Aorta (tissue), 5 donors: ENCODE measurements around the gene GALNT18. TPM values are rescaled to one million over a fixed set of nuclear protein-coding genes. Genes with fewer than 3 reads are reported as not detected.

ENCODE experiments used
- ATAC-seq: fragments of 200-7000 bp; cut with Tn5 transposase; one replicate; pipeline ENCODE4 v1.9.1; 2022; ENCODE audit warnings: moderate library complexity; ENCODE audit not compliant: low FRiP score
- DNase-seq, 2 donors: peaks; one replicate each; pipeline ENCODE4 v3.0.0-alpha.2; 2020
- H3K27ac ChIP-seq, 2 donors: one replicate each; pipeline ENCODE4 v1.5.1; 2013; ENCODE audit warnings: low read length in 2 of 2, mild to moderate bottlenecking in 2 of 2, moderate library complexity in 2 of 2, control low read depth in 1 of 2, inconsistent platforms in 1 of 2, low read depth in 1 of 2
- H3K27me3 ChIP-seq, 2 donors: one replicate each; pipeline ENCODE4 v1.6.1; 2013; ENCODE audit warnings: control low read depth in 1 of 2, low read length in 1 of 2, mild to moderate bottlenecking in 1 of 2, moderate library complexity in 1 of 2; ENCODE audit not compliant: insufficient read depth in 2 of 2, control insufficient read depth in 1 of 2
- H3K36me3 ChIP-seq, 2 donors: one replicate each; pipeline ENCODE4 v1.6.1; 2013; ENCODE audit warnings: control low read depth in 1 of 2, low read length in 1 of 2, mild to moderate bottlenecking in 1 of 2; ENCODE audit not compliant: insufficient read depth in 2 of 2, control insufficient read depth in 1 of 2
- H3K4me1 ChIP-seq, 2 donors: one replicate each; pipeline ENCODE4 v1.6.1; 2013; ENCODE audit warnings: low read length in 2 of 2, control low read depth in 1 of 2, mild to moderate bottlenecking in 1 of 2, moderate library complexity in 1 of 2; ENCODE audit not compliant: insufficient read depth in 2 of 2, control insufficient read depth in 1 of 2
- H3K4me3 ChIP-seq, 2 donors: one replicate each; pipeline ENCODE4 v1.5.1; 2013; ENCODE audit warnings: low read length in 2 of 2, control low read depth in 1 of 2, mild to moderate bottlenecking in 1 of 2
- H3K9me3 ChIP-seq: one replicate; pipeline ENCODE4 v1.6.1; 2013; ENCODE audit warnings: mild to moderate bottlenecking, low read length; ENCODE audit not compliant: control insufficient read depth
- WGBS, 2 donors: extraction: QIAGEN DNeasy Blood & Tissue Kit; methylation state at CpG; one replicate each; pipeline ENCODE4 v1.1.7; 2013; 5-methylcytosine and 5-hydroxymethylcytosine counted together
- intact Hi-C, 2 donors: fragments of 100-400 bp; cut with DNase I; formaldehyde crosslinking; loops; one replicate each; pipeline versions ENCODE4 v1.14.2 to v1.15.0; 2022
- polyA plus RNA-seq, 2 donors: library from polyadenylated mRNA; stranded (reverse); fragments of 200-250 nt; gene quantifications; one replicate each; pipeline ENCODE4 v1.2.3, GENCODE V29; 2013
- total RNA-seq, 2 donors: library from RNA; stranded (reverse); fragmentation: NEBNext Ultra II Directional; extraction: Animal tissue kit (Norgen Biotek cat#: 25700); gene quantifications; one replicate each; pipeline ENCODE4 v1.2.1, GENCODE V29; 2021
- donor health status: healthy with polysubstance abuse.
- donor health status: Bipolar disorder and iron deficiency.
- donor health status: DM: no; HTN: no; CAD: no.
- donor health status: DM: no; HTN: no; CAD: no.
- donor health status: DM: yes; HTN: yes; CAD: no.

Gene GALNT18
- total and polyA plus RNA-seq, 4 donors = 5.3 to 60.6 (median 21.4) TPM

- Histone ChIP-seq H3K4me3 (no peak overlapping the region), H3K27me3 (no peaks in the 10 kb centered on the region), H3K27ac (no peak overlapping the region), H3K9me3 (no peaks in the 10 kb centered on the region), H3K4me1 (peaks cover 0 to 9% of the 10 kb centered on the region in 2 donors), H3K36me3 (no peaks in the 10 kb centered on the region)
- intact Hi-C loops = no loop called here
- WGBS, 2 donors = 87 to 90% methylated on average over 12 of the region's 12 CpGs
- DNase-seq (no peak), ATAC-seq (no peak)
Measured at GRCh38 chr11:11478687-11479086, 143.1 kb downstream of the GALNT18 start.

DNA sequence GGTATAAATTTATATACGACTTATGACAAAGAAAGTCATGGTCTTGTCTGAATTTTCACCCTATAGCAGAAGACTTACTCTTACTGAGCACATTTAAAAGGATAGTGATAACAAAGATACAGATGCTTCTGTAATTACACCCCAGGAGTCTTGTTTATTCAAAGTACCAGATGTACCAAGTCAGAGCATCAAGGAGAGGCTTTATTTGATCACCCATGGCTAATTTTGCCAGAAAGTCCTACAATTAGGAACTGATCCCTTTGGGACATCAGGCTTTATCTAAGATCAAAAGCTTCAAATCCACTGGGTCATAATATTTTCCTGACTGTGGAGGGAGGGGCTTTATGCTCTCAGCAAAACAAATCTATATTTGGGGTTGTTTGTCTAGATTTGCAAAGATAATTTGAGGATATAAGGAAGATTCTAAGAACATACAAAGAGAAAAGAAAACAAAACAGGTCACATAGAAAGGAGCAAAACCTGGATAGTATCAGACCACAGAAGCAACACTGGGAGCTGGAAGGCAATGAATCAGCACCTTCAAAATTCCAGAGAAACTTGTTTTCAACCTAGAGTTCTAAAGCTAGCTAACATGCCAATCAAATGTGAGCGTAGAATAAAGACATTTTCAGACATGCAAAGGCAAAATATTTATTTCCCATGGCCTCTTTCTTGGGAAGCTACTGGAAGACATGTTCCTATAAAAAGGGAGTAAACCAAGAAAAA lies 143.9 kb downstream of the GALNT18 start:
- peaks cover 0 to 9% of the 10 kb centered on the region in 2 donors for H3K4me1 ChIP-seq
- ATAC-seq = no peak
- no peak overlapping the region for H3K27ac ChIP-seq
- no peaks in the 10 kb centered on the region for H3K27me3 ChIP-seq
- no peaks in the 10 kb centered on the region for H3K36me3 ChIP-seq
- WGBS, 2 donors = 46 to 72% methylated on average over 2 of the region's 2 CpGs
- no peak for DNase-seq
- H3K4me3 ChIP-seq = no peak overlapping the region
- no peaks in the 10 kb centered on the region for H3K9me3 ChIP-seq
- intact Hi-C loops = no loop called here

DNA sequence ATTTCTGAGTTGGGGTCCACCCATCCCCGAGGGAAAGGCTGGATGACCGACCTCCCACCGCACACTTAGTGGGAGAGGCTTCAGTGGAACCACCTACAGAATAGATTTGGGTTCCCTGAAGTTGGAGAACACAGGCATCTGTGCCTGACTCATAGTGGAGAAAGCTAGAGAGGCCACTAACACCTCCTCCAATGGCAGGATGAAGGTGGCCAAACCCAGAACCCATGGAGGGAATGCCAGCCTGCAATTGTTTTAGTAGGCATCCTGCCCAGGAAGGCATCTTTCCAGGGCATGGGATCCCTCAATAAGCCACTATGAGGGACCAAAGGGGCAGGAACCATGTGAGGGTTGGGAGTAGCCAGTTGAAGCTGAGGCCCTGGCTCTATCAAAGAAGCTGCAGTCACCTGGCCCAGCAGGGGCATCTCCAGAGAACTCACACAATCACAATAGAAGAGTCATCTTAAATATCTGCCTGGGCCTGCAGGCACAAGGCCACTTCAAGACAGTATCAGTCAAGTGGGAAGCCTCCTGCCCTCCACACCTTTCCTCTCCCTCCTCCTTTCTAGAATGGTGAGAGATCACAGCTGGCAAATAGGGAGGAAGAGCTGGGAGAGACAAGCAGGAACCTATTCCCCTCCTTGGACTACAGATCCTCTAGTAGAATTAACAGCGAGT lies 144.7 kb downstream of the GALNT18 start:
- Histone ChIP-seq H3K36me3 (no peaks in the 10 kb centered on the region), H3K27me3 (no peaks in the 10 kb centered on the region), H3K27ac (no peak overlapping the region), H3K4me3 (no peak overlapping the region), H3K9me3 (no peaks in the 10 kb centered on the region), H3K4me1 (peaks cover 0 to 9% of the 10 kb centered on the region in 2 donors)
- intact Hi-C loops = no loop called here
- 65 to 72% methylated on average over 4 of the region's 4 CpGs for WGBS, 2 donors
- DNase-seq (peak in 1 of 2 donors; percentile 57), ATAC-seq (peak; percentile 49)

DNA sequence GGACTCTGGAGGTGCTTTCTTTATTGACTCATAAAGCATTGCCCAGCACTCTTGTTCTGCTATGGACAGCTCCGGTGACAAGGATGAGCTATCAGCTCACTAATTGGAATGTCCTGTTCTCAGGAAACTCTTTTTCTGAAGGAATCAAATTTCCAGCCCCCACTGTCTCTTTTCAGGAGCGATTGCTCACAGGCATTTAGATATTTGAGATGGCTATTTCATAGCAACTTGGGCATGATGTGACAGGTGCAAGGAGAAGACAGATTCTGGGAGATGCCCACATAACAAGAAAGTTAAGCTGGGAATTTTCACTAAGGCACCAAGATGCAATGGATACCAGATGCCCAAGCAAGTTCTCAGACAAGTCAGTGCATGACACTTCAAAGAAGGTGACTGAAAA lies 145.3 kb downstream of the GALNT18 start:
- no peak for ATAC-seq

DNA sequence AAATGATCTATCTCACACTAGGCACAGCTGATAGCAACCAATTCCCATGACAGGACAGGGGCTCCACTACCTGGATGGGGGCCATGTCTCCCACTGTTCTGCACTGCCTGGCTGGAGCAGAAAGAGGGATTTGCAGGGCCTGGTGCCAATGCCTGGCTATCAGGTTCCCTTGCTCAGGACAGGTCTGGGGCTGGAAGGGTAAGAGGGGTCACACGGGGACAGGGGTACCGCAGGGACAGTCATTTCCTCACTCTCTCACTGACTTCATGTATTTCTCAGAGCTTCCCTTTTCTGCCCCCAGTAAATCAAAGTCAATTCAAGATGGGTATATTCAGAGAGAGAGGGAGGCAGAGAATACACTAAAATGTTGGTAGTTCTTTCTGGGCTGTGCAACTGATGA lies 149.7 kb downstream of the GALNT18 start:
- ATAC-seq (no peak), DNase-seq (no peak)
- intact Hi-C loops = no loop called here
- no peaks in the 10 kb centered on the region for H3K36me3 ChIP-seq
- H3K27ac ChIP-seq = no peak overlapping the region
- H3K4me1 ChIP-seq = peaks cover 0 to 3% of the 10 kb centered on the region in 2 donors
- WGBS, 2 donors = 61 to 74% methylated on average over 2 of the region's 2 CpGs
- H3K4me3 ChIP-seq = no peak overlapping the region
- no peaks in the 10 kb centered on the region for H3K9me3 ChIP-seq
- H3K27me3 ChIP-seq = no peaks in the 10 kb centered on the region

More for the DNA sequence above, 145.3 kb downstream of the GALNT18 start:
- Histone ChIP-seq H3K36me3 (no peaks in the 10 kb centered on the region), H3K27me3 (no peaks in the 10 kb centered on the region), H3K4me3 (no peak overlapping the region), H3K27ac (no peak overlapping the region), H3K4me1 (peaks cover 0 to 7% of the 10 kb centered on the region in 2 donors), H3K9me3 (no peaks in the 10 kb centered on the region)
- WGBS, 2 donors = 83 to 92% methylated on average over 2 of the region's 2 CpGs
- intact Hi-C loops = no loop called here
- no peak for DNase-seq

- H3K27ac ChIP-seq = no peak overlapping the region
- no peak for ATAC-seq
Measured at GRCh38 chr11:11471201-11471600, 150.6 kb downstream of the GALNT18 start.

GRCh38 chr11:11468954-11469353 lies 152.9 kb downstream of the GALNT18 start:
- ATAC-seq = peak; percentile 64
- no peaks in the 10 kb centered on the region for H3K4me1 ChIP-seq

More at GRCh38 chr11:11471201-11471600, 150.6 kb downstream of the GALNT18 start:
- intact Hi-C loops = no loop called here
- H3K4me1 ChIP-seq = no peaks in the 10 kb centered on the region
- H3K9me3 ChIP-seq = no peaks in the 10 kb centered on the region
- no peak for DNase-seq
- 72 to 75% methylated on average over 4 of the region's 4 CpGs for WGBS, 2 donors
- no peaks in the 10 kb centered on the region for H3K27me3 ChIP-seq
- no peak overlapping the region for H3K4me3 ChIP-seq
- no peaks in the 10 kb centered on the region for H3K36me3 ChIP-seq

DNA sequence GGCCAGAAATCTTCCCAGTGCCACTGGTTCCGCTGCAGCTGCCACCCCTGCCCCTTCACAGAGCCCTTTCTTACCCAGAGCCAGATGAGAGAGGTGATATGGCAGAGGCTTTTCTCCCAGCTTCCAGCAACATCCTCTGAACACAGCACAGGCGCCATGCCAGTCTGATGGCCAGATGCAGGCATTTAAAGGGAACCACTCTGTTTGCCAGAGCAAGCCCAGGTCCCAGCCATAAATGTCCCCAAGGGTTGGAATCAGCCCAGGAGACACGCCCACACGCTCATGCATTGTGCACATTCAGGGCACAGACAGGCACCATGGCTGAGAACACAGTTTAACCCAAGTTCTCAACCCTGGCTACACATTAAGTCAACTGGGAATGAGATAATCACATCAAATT lies 154.5 kb downstream of the GALNT18 start:
- intact Hi-C loops = loop anchor here in 1 of 2 donors (10.0 kb wide), 1 partner anchor 147 kb away; no protein-coding TSS in a partner anchor
- ATAC-seq (no peak), DNase-seq (no peak)
- Histone ChIP-seq H3K4me1 (no peaks in the 10 kb centered on the region), H3K4me3 (no peak overlapping the region), H3K9me3 (no peaks in the 10 kb centered on the region), H3K27ac (no peak overlapping the region), H3K36me3 (no peaks in the 10 kb centered on the region), H3K27me3 (no peaks in the 10 kb centered on the region)
- 83 to 90% methylated on average over 4 of the region's 4 CpGs for WGBS, 2 donors

More at GRCh38 chr11:11468954-11469353, 152.9 kb downstream of the GALNT18 start:
- WGBS, 2 donors = 20 to 28% methylated on average over 6 of the region's 6 CpGs
- Histone ChIP-seq H3K27me3 (no peaks in the 10 kb centered on the region), H3K36me3 (no peaks in the 10 kb centered on the region), H3K27ac (peak overlapping the region in 1 of 2 donors; percentile 69), H3K9me3 (no peaks in the 10 kb centered on the region), H3K4me3 (no peak overlapping the region)
- intact Hi-C loops = loop anchor here in 1 of 2 donors (10.0 kb wide), 1 partner anchor 146 kb away; no protein-coding TSS in a partner anchor
- no peak for DNase-seq
